CD4-positive, alpha-beta T cell treated with Interleukin-17A for 1 hour (primary cell): ENCODE results near the gene ROBO4.
A peak's percentile ranks its signal among the peaks of the same experiment; 100 is the strongest.

Experiments used
- DNase-seq: peaks from one replicate; pipeline ENCODE4 v3.0.0-alpha.2; 2020

ROBO4 gene

DNA sequence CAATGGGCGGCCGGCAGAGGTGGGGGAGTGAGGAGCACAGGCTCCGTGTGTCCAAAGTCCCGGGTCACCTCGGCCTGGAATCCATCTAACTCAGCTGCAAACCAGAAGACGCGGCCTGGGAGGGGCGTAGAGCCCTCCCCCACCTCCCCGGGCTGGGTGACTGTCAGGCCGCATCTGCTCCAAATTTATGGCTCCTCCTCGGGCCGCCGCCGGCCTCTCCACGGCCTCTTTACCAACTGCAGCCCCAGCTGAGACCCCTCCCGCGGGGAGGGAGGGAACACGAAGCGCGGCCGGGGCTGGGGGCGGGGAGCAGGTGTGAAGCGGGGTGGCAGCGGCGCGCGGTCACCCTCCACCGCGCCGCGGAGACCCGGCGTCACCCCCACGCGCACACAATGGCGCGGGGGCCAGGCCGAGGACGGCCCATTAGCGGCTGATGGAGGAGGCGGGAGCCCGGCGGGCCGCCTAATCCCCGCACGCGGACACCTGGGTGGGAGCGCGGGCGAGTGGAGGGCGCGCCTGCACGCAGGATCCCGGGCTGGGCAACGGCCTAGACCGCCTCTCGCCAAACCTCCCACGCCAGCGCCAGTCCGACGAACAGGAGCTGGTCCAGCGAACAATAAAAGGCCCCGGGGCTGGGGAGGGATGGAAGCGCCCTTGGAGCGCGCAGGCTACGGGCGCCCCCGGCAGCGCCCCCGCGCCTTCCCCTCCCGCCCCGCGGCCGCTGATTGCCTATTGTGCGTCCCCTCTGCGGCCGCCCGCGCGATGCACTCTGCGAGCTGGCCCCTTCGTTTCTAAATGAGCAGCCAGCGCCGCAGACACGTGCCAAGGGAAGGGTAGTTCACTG lies 58.3 kb downstream of the ROBO4 start:
- DNase-seq = no peak

- no peak for DNase-seq
Measured at GRCh38 chr11:124838805-124839127, 58.9 kb downstream of the ROBO4 start.

DNA sequence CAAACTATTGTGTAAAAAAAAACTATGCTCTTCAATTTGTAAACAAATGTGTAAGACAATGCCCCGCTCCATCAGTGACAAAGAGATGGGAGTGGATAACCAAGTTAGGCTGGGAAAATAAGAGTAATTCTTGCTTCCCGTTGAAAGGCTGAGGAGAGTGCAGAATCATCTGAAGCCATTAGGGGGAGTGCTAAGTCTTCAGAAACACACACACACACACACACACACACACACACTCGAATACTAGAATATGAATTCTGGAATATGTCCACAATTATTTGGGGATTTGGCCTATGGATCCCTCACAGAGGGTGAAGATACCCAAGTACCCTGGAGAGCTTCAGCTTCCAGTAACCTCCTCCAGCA lies 60.2 kb downstream of the ROBO4 start:
- peak; percentile 24 for DNase-seq

- DNase-seq = no peak
Measured at GRCh38 chr11:124835918-124836317, 61.7 kb downstream of the ROBO4 start.

GRCh38 chr11:124834526-124835180 lies 63.0 kb downstream of the ROBO4 start:
- no peak for DNase-seq
